NCI-H146 (cell line): ENCODE results near the gene MARK4.
"Not testable (repeated sequence)": the region's sequence is repeated elsewhere in the genome, so short reads cannot be mapped to it uniquely, and the experiment has no call there.

Experiments
- DNase-seq: peaks from one replicate; lab custom pipeline; 2025; lab: John Stamatoyannopoulos, UW

Gene MARK4

DNA sequence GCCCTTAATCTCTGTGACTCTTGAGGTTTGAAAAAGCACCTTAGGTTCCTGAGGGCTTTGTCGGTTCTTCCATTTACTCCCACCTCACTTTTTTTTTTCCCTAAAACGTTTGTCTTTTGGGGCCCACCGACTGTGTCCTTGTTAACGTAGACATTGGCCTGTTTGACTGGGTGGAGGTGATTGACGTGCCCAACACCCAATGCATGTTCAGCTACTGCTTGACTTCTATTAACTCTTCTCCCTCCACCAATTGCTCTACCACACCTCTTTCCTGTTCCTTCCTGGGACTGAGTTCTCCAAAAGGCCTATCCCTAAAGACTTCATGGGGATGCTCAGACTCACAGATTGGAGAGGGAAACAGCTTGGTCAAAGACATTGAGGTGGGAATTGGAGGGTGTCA lies 54.4 kb downstream of the MARK4 start:
- peak; percentile 9 for DNase-seq

DNA sequence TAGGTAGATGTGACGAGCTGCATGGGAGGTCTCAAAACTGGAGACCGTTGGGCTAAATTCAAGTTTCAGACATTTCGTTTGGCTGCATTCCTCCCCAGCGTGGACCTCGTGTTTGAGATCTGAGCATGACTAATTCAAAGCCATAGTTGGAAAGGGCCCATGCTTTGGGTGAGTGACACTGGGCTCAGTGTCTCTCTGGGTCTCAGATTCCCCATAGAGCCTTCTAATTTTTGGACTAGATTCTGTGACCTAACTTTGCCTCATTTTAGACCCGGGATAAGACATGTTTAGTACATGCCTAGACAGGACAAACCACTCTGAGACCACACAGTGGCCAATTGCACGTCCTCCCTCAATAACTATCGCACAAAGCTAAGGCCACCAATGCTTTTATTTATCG lies 55.0 kb downstream of the MARK4 start:
- no peak for DNase-seq

DNA sequence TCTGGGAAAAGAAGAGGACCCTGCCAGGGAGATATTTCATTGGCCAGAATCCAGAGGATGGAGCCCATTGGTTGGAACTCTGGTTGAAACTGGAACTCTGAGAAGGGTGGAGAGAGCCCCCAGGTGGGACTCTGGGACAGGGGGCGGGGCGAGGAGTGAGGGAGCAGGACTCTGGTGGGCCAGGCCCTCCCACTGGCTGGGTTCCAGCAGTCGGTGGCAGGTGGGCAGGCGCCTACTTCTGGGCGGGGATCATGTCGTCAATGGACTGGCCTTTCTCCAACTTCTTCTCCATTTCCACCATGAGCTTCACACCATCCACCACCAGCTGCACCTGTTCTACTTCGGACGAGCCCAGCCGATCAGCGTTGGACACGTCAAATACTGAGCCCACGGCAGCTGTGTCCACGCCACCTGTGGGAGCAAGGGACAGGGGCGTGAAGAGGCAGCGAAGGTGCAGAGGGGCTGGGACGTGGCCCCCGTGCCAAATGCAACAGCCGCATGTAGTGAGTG lies 55.5 kb downstream of the MARK4 start:
- DNase-seq, result peak; percentile 96

DNA sequence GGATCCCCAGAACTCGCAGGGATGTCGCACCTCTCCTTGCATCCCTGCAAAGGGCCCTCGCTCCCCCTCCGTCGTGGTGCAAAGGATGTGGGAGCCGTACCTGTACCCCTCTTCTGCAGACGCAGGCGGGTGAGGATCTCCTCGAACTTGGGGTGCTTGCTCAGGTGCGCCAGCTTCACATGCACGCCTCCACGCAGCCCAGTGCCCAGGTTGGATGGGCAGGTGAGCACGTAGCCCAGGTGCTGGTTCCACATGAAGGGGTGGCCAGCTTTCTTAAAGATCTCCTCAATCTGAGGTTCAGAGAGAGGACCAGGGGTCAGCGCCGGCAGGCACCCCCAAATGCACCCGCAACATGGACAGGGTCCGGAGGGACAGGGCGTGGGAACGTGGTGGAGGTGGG lies 56.3 kb downstream of the MARK4 start:
- no peak for DNase-seq

DNA sequence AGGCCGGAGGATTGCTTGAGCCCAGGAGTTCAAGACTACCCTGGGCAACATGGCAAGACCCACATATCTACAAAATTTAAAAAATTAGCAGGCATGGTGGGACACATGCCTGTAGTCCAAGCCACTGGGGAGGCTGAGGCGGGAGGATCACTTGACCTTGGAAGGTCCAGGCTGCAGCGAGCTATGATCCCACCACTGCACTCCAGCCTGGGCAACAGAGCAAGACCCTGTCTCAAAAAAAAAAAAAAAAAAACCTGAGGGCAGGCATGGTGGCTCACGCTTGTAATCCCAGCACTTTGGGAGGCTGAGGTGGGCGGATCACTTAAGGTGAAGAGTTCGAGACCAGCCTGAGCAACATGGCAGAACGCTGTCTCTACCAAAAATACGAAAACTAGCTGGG lies 58.3 kb downstream of the MARK4 start:
- DNase-seq, result not testable (repeated sequence)

DNA sequence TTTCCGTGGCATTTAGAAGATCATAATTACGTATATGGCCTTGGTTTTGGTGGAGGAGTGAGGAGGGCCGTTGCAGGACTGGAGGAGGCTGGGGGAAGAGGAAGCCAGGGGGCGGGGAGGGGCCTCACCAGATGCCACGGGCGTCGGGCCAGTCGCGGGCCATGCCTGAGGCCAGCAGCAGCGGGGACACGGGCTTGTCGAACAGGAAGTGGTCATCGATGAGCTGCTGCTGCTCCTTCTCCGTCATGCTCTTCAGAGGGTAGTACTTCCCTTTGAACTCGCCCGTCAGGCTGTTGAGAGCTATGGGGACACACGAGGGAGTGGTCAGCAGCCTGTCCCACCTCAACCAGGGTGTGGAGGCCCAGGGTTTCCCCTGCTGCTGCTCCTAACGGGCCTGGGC lies 60.5 kb downstream of the MARK4 start:
- DNase-seq, result no peak

DNA sequence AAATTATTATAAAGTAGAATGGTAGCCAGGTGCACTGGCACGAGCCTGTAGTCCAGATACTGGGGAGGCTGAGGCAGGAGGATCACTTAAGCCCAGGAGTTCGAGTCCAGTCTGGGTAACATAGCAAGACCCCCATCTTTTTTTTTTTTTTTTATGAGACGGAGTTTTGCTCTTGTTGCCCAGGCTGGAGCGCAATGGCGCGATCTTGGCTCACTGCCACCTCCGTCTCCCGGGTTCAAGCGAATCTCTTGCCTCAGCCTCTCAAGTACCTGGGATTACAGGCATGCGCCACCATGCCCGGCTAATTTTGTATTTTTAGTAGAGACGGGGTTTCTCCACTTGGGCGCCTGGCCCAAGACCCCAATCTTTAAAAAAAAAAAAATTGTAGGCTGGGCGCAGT lies 61.2 kb downstream of the MARK4 start:
- DNase-seq, result not testable (repeated sequence)

DNA sequence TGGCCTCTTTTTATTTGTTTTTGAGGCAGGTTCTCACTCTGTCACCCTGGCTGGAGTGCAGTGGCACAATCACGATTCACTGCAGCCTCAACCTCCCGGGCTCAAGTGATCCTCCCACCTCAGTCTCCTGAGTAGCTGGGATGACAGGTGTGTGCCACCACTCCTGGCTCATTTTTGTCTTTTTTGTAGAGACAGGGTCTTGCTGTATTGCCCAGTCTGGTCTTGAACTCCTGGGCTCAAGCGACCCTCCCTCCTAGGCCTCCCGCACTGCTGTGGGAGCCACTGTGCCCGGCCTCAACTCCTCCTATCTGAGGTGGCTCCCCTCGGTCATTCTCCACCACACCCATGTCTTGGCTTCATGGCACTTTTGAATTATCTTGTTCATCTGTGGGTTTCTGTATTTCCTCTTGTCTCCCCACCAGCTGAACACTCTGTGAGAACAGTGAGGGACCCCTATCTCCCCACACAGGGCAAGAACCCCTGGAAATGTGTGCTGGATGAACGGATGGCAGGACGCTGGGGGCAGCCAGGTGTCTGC lies 63.7 kb downstream of the MARK4 start:
- DNase-seq, result no peak

DNA sequence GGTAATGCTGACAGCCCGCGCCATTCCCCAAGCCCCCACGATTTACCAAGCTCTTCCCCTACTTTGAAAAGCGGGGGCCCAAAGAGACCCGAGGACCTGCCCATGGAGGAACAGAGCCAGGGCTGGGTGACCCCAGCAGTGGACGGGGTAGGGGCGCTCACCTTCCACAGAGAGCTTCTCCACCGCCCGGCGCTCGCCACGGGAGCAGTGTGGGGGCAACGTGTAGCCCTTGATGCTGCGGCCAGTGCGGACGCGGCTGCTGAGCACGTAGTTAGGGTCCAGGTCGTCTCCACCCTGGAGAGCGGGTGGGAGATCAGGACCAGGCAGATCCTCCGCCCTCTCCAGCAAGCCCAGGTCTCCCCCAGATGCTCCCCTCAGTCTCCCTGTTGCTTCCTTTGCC lies 64.2 kb downstream of the MARK4 start:
- DNase-seq, result no peak

DNA sequence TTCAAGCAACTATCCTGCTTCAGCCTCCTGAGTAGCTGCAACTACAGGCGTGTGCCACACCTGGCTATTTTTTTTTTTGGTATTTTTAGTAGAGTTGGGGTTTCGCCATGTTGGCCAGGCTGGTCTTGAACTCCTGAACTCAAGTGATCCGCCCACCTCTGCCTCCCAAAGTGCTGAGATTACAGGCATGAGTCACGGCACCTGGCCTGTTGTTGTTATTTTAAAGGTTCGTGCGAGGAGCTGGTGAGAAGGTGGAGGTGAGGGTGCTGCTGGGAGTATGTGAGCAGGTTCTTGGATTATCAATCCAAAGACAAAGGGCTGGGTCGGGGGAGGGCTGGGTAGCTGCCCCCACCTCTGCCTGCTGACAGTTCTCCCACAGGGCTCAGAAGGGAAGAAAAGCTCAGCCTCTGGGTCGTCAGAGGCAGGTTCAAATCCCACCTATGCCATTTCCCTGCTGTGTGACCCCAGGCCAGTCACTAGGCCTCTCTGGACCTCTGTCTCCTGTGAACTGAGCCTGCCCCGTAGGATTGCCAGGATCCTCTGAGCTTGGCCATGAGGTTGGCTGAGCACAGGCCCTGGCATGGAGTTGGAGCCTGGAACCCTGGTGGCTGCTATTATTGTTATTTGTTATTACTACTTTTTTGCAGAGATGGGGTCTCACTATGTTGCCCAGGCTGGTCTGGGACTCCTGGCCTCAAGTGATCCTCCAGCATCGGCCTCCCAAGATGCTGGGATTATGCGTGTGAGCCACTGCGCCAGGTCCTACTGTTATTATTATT lies 70.1 kb downstream of the MARK4 start:
- DNase-seq, result no peak

DNA sequence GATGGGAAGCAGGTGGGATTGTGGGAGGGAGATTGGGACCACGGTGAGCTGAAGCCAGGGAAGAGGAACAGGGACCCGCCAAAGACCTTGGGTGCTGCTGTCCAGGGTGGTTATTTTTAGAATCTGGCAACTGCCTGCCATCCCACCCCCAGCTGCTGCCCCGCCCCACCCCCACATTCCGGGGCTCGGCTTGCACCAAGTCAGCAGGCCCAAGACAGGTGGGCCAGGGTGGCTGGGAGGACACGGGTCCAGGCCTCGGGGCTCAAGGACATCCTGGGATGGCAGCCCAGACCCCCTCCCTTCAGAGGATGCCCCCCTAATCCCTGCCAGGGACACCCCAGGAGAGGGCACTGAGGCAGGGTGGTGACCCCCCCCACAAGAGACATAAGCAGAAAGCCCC lies 70.8 kb downstream of the MARK4 start:
- DNase-seq, result no peak

DNA sequence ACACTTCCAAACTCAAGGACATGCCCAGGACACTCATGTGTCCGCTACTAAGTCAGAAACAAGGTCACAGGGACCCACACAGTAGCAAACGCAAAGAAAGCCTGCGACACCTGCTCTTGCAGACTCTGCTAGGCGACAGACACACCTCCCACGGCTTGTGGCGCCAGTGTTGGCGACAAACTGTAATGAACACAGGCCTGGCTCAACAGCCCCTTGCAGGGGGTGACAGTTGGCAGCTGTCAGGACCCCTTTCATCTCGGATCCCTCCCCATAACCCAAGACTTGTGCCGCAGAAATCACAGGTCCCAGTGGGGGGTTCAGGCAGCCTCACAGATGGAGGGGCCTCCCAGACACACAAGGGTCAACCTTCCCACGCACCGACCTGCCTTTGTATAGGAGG lies 71.2 kb downstream of the MARK4 start:
- DNase-seq, result peak; percentile 57

DNA sequence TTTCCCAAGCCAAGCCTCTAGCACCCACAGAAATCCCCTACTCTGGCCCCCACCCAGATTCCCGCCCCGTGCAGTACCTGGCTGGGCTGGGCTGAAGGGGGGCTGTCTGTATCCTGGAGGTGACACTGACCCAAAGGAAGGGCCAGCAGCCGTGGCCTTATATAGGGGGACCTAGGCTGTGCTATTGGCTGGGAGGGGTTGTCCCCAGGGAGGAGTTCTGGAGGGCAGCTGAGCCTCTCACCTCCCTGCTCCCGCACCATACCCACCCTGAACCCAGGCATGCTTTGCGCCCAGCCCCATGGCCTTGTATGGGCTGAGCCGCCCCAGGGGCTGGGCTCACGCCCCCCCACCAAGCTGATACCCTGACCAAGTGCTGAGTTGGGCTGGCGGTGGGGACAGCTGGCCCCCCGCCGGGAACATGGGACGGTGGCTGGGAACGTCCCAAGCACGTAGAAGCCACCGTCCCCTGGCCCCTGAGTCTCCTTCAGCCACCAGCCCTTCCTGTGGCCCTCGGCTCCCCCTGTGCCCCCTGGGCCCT lies 71.7 kb downstream of the MARK4 start, which contains the start of gene CKM:
TSS of gene CKM (minus strand) at position 132 of the 538 bp plus-strand sequence. CDS start 3,162 bp downstream, outside the sequence.
- DNase-seq, result no peak

DNA sequence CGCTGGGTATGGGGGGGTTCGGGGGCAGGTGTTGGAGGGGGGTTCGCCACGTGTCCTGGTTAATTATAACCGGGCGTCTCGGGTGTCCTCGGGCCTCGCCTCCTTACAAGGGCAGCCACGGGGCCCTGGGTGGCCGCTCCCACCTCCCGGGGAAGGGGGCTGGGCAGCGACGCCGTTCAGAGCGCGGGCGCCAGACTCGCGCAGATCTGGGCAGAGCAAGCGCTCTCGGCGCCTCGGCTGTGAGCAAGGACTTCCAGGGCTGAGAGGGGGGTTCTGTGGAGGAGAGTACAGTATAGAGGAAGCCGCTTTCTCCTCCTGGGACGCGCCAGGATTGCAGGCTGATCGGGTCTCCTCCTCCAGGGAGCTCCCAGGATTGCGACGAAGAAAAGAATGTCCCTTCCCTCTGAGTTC lies 72.6 kb downstream of the MARK4 start:
- peak; percentile 35 for DNase-seq

DNA sequence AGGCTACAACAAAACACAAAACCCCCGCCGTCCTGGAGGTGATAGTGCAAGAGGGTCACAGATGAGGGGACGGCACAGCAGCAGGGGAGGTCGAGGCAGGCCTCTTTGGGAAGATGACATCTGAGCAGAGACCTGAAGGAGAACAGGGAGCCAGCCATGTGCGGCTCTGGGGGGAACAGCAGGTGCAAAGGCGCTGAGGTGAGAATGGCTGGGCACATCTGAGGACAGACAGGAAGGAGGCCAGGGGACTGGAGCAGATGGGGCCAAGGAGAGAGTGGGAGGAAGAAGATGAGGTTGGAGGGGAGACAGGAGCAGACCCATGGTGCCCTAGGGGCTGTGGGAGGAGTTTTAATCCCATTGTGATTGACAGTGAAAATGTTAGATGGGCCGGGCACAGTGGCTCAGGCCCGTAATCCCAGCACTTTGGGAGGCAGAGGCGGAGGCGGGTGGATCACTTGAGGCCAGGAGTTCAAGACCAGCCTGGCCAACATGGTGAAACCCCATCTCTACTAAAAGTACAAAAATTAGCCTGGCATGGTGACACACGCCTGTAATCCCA lies 73.4 kb downstream of the MARK4 start:
- DNase-seq, result no peak

DNA sequence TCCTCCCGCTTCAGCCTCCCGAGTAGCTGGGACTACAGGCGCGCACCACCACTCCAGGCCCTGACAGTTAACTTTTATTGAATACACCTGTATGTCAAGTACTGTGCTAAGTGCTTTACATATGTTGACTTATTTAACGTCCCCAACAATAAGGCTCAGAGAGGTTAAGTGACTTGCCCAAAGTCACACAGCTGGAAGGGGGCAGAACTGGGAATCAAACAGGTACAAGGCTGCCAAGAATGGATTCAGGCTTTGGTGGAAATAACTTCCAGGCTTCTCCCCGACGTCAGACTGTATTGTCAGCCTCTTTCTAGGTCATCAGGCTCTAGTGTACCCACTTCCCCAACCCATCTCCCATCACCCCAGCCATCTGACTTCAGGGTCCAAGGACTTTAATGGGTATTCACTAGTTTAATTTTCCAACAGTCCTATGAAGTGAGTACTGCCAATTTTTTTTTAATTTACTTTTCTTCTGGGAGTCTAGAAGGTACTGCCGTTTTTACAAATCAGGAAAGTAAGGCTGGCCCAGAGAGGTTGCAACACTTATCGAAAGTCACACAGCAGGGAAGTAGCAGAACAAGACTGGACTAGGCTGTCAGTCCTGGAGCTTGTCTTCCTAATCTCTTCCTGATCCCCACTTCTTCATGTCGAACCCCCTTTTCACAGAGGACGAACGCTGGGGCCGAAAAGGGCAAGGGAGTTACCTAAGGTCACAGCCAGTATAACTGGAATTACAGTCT lies 76.5 kb downstream of the MARK4 start:
- DNase-seq, result no peak

DNA sequence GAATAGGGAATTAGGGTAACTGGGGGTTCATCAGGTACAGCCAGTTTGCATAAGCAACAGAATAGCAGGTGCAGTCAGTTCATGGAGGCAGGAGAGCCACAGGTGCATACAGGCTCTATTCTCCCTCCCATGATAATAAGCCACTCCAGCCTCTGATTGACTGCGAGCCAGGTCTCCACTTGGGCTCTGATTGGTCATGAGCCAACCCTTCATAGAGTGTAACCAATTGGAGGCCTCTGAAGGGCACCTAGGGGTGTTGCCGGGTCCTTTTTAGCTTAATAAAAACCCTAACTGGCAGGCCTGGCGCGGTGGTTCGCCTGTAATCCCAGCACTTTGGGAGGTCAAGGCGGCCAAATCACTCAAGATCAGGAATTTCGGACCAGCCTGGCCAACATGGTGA lies 80.3 kb downstream of the MARK4 start:
- peak; percentile 94 for DNase-seq

DNA sequence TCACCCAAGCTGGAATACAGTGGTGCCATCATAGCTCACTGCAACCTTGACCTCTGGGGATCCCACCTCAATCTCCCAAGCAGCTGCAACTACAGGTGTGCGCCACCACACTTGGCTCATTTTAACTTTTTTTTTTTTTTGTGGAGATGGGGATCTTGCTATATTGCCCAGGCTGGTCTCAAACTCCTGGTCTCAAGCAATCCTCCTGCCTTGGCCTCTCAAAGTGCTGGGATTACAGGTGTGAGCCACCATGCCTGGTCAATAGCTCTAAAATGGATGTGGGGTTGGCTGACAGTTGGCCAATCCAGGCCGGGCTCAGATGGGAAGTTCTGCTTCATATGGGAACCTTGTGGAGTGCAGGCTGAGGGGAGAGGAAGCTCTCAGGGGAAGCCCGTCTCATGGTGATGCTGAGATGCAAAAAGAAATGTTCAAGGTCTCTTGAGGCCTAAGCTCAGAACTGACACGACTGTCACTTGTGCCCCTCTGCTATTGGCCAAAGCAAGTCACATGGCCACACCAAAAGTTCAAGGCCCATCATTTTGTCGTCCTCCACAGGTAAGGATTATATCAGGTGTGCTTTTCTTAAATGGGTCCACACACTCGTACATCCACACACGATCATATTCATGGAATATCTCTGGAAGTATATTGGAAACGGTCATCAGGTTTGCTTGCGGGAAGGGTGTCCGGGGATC lies 82.7 kb downstream of the MARK4 start:
- DNase-seq, result no peak

DNA sequence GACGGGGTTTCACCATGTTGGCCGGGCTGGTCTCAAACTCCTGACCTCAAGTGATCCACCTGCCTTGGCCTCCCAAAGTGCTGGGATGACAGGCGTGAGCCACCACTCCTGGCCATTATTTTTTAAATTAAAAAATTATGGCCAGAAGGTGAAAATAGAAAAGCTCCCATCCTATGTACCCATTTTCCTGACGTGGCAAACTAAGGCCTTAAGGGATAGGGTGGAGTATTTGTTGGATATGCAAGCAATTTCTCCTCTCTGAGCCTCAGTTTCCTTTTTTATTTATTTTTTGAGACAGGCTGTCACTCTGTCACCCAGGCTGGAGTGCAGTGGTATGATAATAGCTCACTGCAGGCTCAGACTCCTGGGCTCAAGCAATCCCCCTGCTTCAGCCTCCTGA lies 83.8 kb downstream of the MARK4 start:
- not testable (repeated sequence) for DNase-seq

DNA sequence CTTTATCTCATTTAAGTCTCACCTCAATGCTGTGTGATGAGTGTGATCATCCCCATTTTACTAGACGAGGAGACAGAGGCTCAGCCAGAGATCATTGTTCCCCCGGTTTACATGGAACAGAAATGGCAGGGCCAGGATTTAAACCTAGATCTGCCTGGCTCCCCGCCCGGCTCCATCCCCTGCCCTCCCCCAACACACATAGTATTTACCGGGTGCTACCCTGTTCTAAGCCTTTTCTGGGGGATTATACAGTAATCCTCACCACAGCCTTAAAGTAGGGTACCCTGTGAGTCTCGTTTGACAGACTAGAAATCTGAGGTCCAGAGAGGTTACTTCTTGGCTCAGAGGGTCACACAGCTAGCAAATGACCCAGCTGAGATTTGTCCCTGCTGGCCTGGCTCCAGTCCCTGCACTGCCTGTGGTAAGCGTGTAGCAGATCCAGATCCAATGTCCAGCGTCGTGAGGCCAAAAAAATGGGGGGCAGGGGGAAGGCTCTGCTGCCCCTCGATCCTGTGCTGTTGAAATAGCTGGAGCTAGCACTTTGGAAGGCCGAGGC lies 85.7 kb downstream of the MARK4 start:
- no peak for DNase-seq

DNA sequence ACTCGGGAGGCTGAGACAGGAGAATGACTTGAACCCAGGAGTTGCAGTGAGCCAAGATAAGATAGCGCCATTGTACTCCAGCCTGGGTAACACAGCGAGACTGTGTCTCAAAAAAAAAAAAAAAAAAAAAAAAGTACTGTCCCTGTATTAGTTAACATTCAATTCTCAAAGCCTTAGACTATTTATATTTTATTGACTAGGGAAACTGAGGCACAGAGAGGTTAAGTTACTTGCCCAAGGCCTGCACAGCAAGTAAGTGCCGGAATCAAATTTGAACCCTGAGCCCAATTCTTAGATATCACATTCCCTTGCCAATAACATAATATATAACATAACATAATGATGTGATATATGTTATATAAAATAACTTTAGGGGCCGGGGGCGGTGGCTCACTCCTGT lies 88.6 kb downstream of the MARK4 start:
- DNase-seq, result no peak
